Central memory CD4-positive, alpha-beta T cell (primary cell): ENCODE results near the gene SIL1.

Source experiments
- DNase-seq: peaks from one replicate; pipeline ENCODE4 v3.0.0; 2022

Gene SIL1

GRCh38 chr5:138953387-138954256 lies 244.5 kb downstream of the SIL1 start:
- DNase-seq: peak; percentile 5

GRCh38 chr5:138952962-138953361 lies 245.2 kb downstream of the SIL1 start:
- DNase-seq: no peak

- no peak for DNase-seq
Measured at GRCh38 chr5:138951986-138952735, 246.0 kb downstream of the SIL1 start.

- DNase-seq: no peak
Measured at GRCh38 chr5:138951091-138951985, 246.8 kb downstream of the SIL1 start.

- no peak for DNase-seq
Measured at GRCh38 chr5:138950421-138951031, 247.6 kb downstream of the SIL1 start.

- DNase-seq: no peak
Measured at GRCh38 chr5:138949988-138950387, 248.2 kb downstream of the SIL1 start.

GRCh38 chr5:138949223-138949574 lies 249.0 kb downstream of the SIL1 start:
- DNase-seq: no peak

GRCh38 chr5:138948471-138949222 lies 249.5 kb downstream of the SIL1 start:
- no peak for DNase-seq

GRCh38 chr5:138947780-138948179 lies 250.4 kb downstream of the SIL1 start:
- DNase-seq: no peak

- DNase-seq: no peak
Measured at GRCh38 chr5:138946831-138947560, 251.2 kb downstream of the SIL1 start.

GRCh38 chr5:138946241-138946623 lies 251.9 kb downstream of the SIL1 start:
- DNase-seq: no peak

GRCh38 chr5:138945421-138946240 lies 252.5 kb downstream of the SIL1 start:
- DNase-seq: no peak

GRCh38 chr5:138944527-138945322 lies 253.4 kb downstream of the SIL1 start:
- DNase-seq: no peak

- no peak for DNase-seq
Measured at GRCh38 chr5:138943599-138944173, 254.5 kb downstream of the SIL1 start.

- no peak for DNase-seq
Measured at GRCh38 chr5:138942861-138943260, 255.3 kb downstream of the SIL1 start.

- DNase-seq: no peak
Measured at GRCh38 chr5:138942066-138942465, 256.1 kb downstream of the SIL1 start.

- no peak for DNase-seq
Measured at GRCh38 chr5:138938526-138938925, 259.6 kb downstream of the SIL1 start.

- DNase-seq: no peak
Measured at GRCh38 chr5:138937392-138938387, 260.5 kb downstream of the SIL1 start.
